Inflammatory macrophage (primary cell): ENCODE measurements around the gene MBOAT1.
"Not testable (repeated sequence)": the region's sequence is repeated elsewhere in the genome, so short reads cannot be mapped to it uniquely, and the experiment has no call there.

Source experiments
- DNase-seq, 2 donors: peaks; one replicate each; pipeline ENCODE4 v3.0.0-alpha.2; 2020 to 2022

The MBOAT1 gene

GRCh38 chr6:20202699-20203302 lies 9.5 kb downstream of the MBOAT1 start:
- no peak for DNase-seq

GRCh38 chr6:20202324-20202658 lies 10.0 kb downstream of the MBOAT1 start:
- peak in 1 of 2 donors; percentile 2 for DNase-seq

GRCh38 chr6:20200761-20201630 lies 11.3 kb downstream of the MBOAT1 start:
- DNase-seq = no peak

GRCh38 chr6:20198775-20199174 lies 13.5 kb downstream of the MBOAT1 start:
- no peak for DNase-seq

- peak in 1 of 2 donors; percentile 70 for DNase-seq
Observed at GRCh38 chr6:20198156-20198774, 14.0 kb downstream of the MBOAT1 start.

GRCh38 chr6:20197251-20197650 lies 15.0 kb downstream of the MBOAT1 start:
- DNase-seq = no peak

GRCh38 chr6:20192625-20193024 lies 19.6 kb downstream of the MBOAT1 start:
- DNase-seq = peak in 1 of 2 donors; percentile 1

GRCh38 chr6:20191992-20192391 lies 20.3 kb downstream of the MBOAT1 start:
- peak in 1 of 2 donors; percentile 1 for DNase-seq

- no peak for DNase-seq
Observed at GRCh38 chr6:20188630-20189075, 23.6 kb downstream of the MBOAT1 start.

GRCh38 chr6:20186981-20187380 lies 25.3 kb downstream of the MBOAT1 start:
- no peak for DNase-seq

GRCh38 chr6:20183706-20184105 lies 28.6 kb downstream of the MBOAT1 start:
- no peak for DNase-seq

- no peak for DNase-seq
Observed at GRCh38 chr6:20182926-20183521, 29.2 kb downstream of the MBOAT1 start.

GRCh38 chr6:20182069-20182468 lies 30.2 kb downstream of the MBOAT1 start:
- no peak for DNase-seq

GRCh38 chr6:20180935-20181334 lies 31.3 kb downstream of the MBOAT1 start:
- peak in 1 of 2 donors; percentile 35 for DNase-seq

- DNase-seq = not testable (repeated sequence)
Observed at GRCh38 chr6:20179287-20180045, 32.8 kb downstream of the MBOAT1 start.

GRCh38 chr6:20178327-20178726 lies 33.9 kb downstream of the MBOAT1 start:
- no peak for DNase-seq

- no peak for DNase-seq
Observed at GRCh38 chr6:20175810-20176410, 36.4 kb downstream of the MBOAT1 start.

GRCh38 chr6:20173833-20174792 lies 38.2 kb downstream of the MBOAT1 start:
- peak; percentile 18 to 67 for DNase-seq

GRCh38 chr6:20172842-20173456 lies 39.3 kb downstream of the MBOAT1 start:
- DNase-seq = peak in 1 of 2 donors; percentile 14

- no peak for DNase-seq
Observed at GRCh38 chr6:20170455-20171148, 41.7 kb downstream of the MBOAT1 start.
